Measurements from ENCODE around the gene SNX17.

SNX17 gene

DNA sequence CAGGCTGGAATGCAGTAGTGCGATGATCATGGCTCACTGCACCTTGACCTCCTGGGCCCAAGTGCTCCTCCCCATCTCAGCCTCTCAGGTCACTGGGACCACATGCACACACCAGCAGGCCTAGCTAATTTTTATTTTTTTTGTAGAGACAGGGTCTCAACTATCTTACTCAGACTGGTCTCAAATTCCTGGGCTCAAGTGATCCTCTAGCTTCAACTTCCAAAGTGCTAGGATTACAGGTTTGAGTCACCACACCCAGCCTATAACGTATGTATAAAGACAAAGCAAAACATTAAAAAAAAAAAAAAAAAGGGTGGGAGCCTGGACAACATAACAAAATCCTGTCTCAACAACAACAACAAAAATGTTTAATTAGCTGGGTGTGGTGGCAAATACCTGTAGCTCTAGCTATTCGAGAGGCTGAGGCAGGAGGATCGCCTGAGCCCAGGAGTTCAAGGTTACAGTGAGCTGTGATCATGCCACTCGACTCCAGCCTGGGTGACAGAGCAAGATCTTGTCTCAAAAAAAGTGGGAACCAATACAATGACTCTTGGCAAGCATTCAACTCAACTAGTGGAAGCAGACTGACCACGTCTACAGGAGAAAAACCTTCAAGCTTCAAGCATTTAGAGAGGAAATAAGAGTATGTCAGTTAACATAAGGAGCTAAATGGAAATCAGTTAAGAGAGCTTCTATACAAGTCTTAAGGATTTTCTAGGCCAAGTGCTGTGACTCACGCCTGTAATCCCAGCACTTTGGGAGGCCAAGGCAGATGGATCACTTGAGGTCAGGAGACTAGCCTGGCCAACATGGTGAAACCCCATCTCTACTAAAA is 16.4 kb upstream of the SNX17 start:
- ChIA-PET POLR2A (interaction anchor here (0.9 to 1.1 kb wide), 4 partner anchors 16 to 56 kb away, joined by 3 to 8 read pairs (median 4); partner anchors contain the start of genes EIF2B4, MPV17 and PPM1G), CTCF (interaction anchor here (0.7 kb wide), 1 partner anchor 24 kb away, joined by 3 read pairs; no protein-coding TSS in a partner anchor)
- no peak for DNase-seq (ENCODE audit: extremely low spot score)
- no peak for TF ChIP-seq HDGF (IDR thresholded peaks at IDR 0.05; ENCODE audit: borderline replicate concordance)
- TF ChIP-seq ZNF384 (IDR thresholded peaks at IDR 0.05): peak; percentile 72

- POLR2A ChIA-PET: interaction anchor here (1.4 kb wide), 1 partner anchor 15 kb away, joined by 5 read pairs; no protein-coding TSS in a partner anchor
- CTCF ChIA-PET: no interaction called here
- DNase-seq (ENCODE audit: extremely low spot score): no peak
- TF ChIP-seq PKNOX1 (IDR thresholded peaks at IDR 0.05) (peak; percentile 57; the same call in 1 of the 2 replicates), TARDBP (IDR thresholded peaks at IDR 0.05) (no peak)
Measured at GRCh38 chr2:27354597-27354927, 15.9 kb upstream of the SNX17 start.

DNA sequence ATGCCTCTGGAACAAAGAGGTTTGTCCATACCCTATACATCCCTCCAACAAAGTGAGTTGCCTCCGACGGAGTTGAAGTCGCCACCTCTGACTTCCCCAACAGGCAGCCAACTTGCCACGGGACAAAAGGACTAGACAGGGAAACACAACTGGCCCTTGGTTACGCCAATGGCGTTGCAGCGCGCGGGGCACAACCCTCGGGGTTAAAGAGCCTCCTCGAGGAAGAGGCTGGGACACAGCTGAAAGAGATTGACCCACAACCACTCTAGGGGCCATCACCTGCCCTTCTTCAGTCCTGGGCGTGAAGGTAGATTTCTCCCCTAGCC is 14.4 kb upstream of the SNX17 start:
- no peak for TF ChIP-seq ZNF384 (IDR thresholded peaks at IDR 0.05)
- TF ChIP-seq L3MBTL2 (conservative IDR thresholded peaks at IDR 0.05): no peak
- ChIA-PET POLR2A (interaction anchor here (0.9 to 2.9 kb wide), 14 partner anchors 10 to 143 kb away, joined by 3 to 25 read pairs (median 8); partner anchors contain the start of genes ATRAID, EIF2B4, MPV17 and PPM1G), CTCF (interaction anchor here (0.6 kb wide), 1 partner anchor 10 kb away, joined by 3 read pairs; no protein-coding TSS in a partner anchor)
- DNase-seq (ENCODE audit: extremely low spot score): peak; percentile 46

DNA sequence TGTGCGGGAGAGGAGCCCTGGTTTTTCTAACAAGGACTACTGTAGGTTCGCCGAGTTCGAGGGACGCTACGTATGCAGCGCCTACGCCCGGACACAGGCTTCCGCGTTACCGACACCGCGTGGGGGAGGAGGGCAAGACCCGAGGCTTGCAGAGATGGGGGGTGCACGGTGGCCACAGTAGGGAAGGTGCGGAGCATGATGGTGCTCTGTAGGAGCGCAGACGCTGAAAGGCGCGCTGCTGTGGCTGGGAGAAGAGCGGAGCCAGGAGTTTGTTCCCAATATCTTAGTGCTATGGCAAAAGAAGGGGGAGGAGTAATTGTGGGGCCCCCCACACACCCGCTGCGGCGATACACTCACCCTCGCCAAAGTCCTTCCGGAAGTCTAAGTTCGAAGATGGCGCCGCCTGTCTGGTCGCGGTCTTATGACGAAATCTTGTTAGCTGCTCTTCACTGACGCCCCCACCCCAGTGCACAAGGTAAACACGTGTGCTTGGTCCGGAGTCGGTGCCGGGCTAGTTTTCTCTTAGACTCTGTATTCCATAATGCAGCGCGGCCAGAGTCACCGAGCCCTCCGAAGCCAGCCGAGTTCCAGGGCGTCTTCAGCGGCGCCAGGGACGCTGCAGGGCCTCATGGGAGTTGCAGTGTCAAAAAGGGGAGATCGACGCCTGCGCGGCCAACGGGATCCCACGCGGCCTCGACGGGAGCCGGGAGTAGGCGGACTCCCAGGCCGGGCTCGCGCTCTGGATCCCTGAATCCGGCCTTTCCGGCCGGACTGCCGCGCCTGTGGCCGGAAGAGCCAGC is 13.8 kb upstream of the SNX17 start, which contains the start of gene GTF3C2:
Gene GTF3C2 (minus strand): TSS at position 383 of the 800 bp plus-strand sequence. CDS start 13,210 bp downstream, outside the sequence.
- peak; percentile 90 for DNase-seq (ENCODE audit: extremely low spot score)
- ChIA-PET POLR2A (interaction anchor here (0.7 to 2.9 kb wide), 19 partner anchors 10 to 144 kb away, joined by 3 to 25 read pairs (median 3); partner anchors contain the start of genes ATRAID, EIF2B4, MPV17 and NRBP1), CTCF (interaction anchor here (0.6 kb wide), 1 partner anchor 11 kb away, joined by 3 read pairs; no protein-coding TSS in a partner anchor)
- TF ChIP-seq ZNF384 (IDR thresholded peaks at IDR 0.05) (no peak), FOXK2 (IDR thresholded peaks at IDR 0.05) (peak; percentile 78), FOXM1 (IDR thresholded peaks at IDR 0.05; ENCODE audit: borderline replicate concordance) (no peak), L3MBTL2 (conservative IDR thresholded peaks at IDR 0.05) (peak; percentile 91), NFRKB (IDR thresholded peaks at IDR 0.05) (no peak), ELF4 (IDR thresholded peaks at IDR 0.05) (peak; percentile 44), HDGF (IDR thresholded peaks at IDR 0.05; ENCODE audit: borderline replicate concordance) (no peak), ARNT (IDR thresholded peaks at IDR 0.05) (no peak), PKNOX1 (IDR thresholded peaks at IDR 0.05) (peak; percentile 46; the same call in 1 of the 2 replicates), FOXA1 (IDR thresholded peaks at IDR 0.05) (no peak), TARDBP (IDR thresholded peaks at IDR 0.05) (no peak), CTBP1 (IDR thresholded peaks at IDR 0.05; ENCODE audit: borderline replicate concordance) (no peak), BHLHE40 (IDR thresholded peaks at IDR 0.05; ENCODE audit: borderline replicate concordance) (no peak), SUZ12 (IDR thresholded peaks at IDR 0.05) (no peak), LEF1 (IDR thresholded peaks at IDR 0.05; ENCODE audit: borderline replicate concordance) (no peak), SP1 (IDR thresholded peaks at IDR 0.05) (no peak)

DNA sequence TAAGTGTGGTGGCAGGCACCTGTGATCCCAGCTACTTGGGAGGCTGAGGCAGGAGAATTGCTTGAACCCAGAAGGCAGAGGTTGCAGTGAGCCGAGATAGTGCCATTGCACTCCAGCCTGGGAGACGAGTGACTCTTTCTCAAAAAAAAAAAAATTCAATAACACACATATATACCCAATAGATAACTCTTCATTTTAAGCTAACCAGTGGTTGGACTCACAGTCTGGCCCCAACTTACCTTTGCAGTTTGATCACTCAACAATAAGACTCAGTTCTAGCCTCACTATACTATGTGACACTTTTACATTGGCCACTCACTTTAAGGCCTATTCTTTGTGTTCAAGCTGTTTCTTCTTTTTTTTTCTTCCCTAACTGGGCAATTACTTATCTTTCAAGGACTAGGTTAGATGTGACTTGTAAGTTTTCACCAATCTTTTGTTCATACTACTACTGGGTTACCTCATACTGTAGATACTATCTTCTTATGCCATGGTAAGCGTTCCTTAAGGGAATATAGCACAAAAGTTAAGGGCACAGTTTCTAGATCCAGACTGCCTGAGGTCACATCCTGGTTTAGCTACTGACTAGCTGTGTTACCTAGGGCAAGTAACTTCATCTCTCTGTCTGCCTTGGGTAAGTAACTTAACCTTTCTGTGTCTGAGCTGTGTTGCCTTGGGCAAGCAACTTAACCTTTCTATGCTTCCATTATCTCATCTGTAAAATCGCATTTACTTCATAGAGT is 7.6 kb upstream of the SNX17 start:
- TF ChIP-seq FOXK2 (IDR thresholded peaks at IDR 0.05) (no peak), FOXA1 (IDR thresholded peaks at IDR 0.05) (no peak), FOXM1 (IDR thresholded peaks at IDR 0.05; ENCODE audit: borderline replicate concordance) (no peak), PKNOX1 (IDR thresholded peaks at IDR 0.05) (no peak), LEF1 (IDR thresholded peaks at IDR 0.05; ENCODE audit: borderline replicate concordance) (no peak), NFRKB (IDR thresholded peaks at IDR 0.05) (no peak)
- POLR2A ChIA-PET: interaction anchor here (1.3 to 1.4 kb wide), 2 partner anchors 12 to 66 kb away, joined by 3 read pairs; partner anchors contain the start of gene NRBP1

GRCh38 chr2:27363933-27364332 is 6.5 kb upstream of the SNX17 start:
- TF ChIP-seq LEF1 (IDR thresholded peaks at IDR 0.05; ENCODE audit: borderline replicate concordance) (no peak), TARDBP (IDR thresholded peaks at IDR 0.05) (no peak), SP1 (IDR thresholded peaks at IDR 0.05) (no peak), FOXK2 (IDR thresholded peaks at IDR 0.05) (no peak), CTBP1 (IDR thresholded peaks at IDR 0.05; ENCODE audit: borderline replicate concordance) (no peak), ZNF384 (IDR thresholded peaks at IDR 0.05) (no peak), BHLHE40 (IDR thresholded peaks at IDR 0.05; ENCODE audit: borderline replicate concordance) (no peak), FOXM1 (IDR thresholded peaks at IDR 0.05; ENCODE audit: borderline replicate concordance) (no peak), L3MBTL2 (conservative IDR thresholded peaks at IDR 0.05) (no peak)
- POLR2A ChIA-PET: no interaction called here
- CTCF ChIA-PET: no interaction called here

More for the DNA sequence above, 7.6 kb upstream of the SNX17 start:
- DNase-seq (ENCODE audit: extremely low spot score): no peak
- CTCF ChIA-PET: interaction anchor here (0.6 kb wide), 1 partner anchor 52 kb away, joined by 3 read pairs; no protein-coding TSS in a partner anchor

More at GRCh38 chr2:27363933-27364332, 6.5 kb upstream of the SNX17 start:
- no peak for DNase-seq (ENCODE audit: extremely low spot score)
